GM21381 (cell line): ENCODE data around the gene TARP.

Experiments used
- ATAC-seq: cut with Tn5 transposase; IDR thresholded peaks from one replicate; pipeline ENCODE4 v1.9.1; 2021; ENCODE audit warnings: mild to moderate bottlenecking, moderate library complexity; ENCODE audit not compliant: unreplicated experiment

TARP gene

DNA sequence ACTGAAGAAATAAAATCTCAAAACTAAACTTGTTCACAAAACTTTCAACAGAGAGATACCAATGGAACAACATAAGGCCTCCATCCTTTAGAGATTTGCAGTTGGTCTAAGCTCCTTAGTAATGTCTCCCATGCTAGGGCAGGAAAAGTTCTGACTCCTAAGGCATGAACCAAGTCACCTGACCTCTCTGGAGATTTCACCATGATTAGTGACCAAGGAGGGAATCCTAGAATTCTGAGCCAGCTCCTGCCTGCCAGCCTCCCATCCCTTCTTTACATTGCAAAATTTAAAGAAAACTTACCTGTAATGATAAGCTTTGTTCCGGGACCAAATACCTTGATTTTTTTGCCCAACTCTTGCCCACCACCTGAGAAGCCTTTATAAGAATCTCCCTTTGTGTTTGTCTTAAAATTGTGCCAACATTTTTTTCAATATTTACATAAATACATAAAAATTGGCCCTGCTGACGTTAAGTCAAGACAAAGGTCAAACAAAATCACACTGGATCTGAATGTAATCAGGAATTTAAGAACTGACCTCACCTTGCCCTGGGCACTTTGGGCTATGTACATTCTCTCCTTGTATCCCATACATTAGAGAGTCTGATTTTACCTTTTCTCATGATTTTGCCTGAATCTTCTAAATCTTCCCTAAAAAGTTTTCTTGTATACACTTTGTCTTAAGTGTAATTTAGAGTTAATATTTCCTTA lies at the start of gene TARP:
TARP (minus strand) TSS at position 351 of the 710 bp plus-strand sequence.
- no peak for ATAC-seq

DNA sequence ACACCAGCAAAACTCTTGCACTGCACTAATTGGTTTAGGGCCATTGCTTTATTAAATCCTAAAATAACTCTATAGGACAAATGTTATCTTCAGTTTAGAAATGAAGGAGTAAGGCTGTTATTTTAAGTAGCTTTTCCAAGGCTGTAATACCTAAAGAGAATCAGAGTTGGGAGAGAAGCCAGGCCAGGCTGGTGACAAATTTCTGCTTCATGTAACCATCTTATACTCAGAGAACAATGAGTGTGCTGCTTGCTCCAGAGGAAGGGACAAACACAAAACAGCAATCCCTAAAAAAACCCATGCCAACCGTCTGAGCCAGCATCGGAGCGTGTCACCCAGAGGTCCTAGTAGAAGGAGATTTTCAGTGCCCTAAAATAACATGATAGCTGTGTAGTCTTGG lies 49.7 kb upstream of the TARP start:
- no peak for ATAC-seq

DNA sequence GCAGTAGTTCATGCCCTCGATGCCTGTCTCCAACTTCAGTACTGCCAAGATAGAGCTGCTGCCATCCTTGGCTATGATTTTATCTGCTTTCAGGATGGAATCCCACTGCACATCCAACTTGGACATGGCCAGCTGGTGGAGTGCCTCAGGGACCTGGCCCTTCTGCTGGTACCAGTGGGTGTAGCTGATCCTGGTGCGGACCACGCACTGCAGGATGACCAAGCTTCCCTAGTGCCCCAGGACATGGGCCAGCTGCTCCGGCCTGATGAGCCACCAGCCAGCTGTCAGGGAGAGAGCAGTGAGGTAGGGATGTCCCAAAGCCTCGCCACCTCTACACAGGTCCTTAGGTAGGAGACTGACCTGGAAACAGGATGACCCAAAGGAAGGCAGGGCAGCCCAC lies 49.0 kb upstream of the TARP start:
- no peak for ATAC-seq

DNA sequence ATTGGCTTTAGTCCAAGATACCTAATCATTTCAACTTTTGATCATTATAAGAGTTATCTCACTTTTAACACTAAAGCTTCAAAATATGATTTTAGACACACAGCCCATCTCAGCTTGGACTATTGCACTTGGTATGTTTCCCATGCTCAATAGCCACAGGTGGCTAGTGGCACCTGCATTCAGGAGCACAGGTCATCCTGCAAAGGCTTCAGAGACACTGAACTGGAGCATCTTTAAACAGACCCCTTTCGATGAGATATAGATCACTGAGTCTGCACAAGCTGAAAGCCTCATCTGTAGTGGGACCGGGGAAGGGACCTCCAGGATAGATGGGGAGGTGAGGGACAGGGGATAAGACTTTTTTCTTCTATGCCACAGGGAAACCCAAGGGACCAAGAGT lies 48.5 kb upstream of the TARP start:
- ATAC-seq = no peak

DNA sequence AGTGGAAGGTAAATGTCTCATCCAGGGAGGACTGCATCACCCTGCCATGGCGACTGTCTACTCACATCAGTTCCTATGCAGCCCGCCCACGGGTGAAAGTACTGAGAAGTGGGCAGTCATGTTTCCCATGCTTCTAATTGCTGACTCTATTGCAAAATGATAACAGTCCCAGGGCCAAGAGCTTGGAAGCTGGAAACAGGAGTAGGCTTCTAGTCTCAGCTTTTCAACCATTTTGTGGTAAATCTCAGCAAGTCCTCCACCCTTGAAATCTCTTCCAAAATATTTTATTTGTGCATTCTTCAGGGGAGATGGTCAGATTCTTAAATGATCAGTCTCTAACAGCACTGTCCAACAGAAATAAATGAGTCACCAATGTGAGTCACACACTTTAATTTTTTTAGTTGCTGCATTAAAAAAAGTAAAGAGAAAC lies 48.1 kb upstream of the TARP start:
- no peak for ATAC-seq

DNA sequence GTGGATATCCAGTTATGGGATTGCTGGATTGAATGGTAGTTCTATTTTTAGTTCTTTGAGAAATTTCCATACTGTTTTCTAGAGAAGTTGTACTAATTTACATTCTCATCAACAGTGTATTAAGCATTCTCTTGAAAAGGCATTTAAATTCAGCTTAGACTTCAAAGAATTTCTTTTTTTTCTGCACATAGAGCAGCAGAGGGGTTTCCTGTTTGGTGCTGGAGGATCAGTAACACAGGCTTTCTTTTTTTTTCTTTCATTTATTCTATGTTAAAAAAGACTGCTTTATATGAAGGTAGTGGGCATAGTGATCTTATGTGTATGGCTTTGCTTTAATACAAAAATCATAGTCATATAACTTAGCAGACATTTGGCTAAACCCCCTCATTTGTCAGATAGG lies 47.6 kb upstream of the TARP start:
- ATAC-seq = no peak

DNA sequence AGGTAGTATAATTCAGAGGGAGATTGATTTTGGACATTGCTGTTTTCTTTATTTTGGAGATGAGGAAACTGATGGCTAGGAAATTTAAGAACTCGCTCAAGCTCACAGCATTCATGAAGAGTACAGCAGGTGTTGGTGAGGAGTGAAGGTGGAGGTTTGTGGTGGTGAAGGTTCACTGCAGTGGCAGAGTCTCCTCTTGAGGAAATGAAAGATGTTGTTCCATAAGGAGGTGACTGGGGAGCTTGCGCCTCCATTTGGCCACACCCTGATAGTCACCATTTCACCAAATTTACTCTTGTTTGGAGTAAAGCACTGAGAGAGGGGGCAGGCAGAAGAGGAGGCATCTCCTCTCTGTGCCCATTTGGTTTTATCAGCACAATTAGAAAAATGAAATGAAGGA lies 46.4 kb upstream of the TARP start:
- no peak for ATAC-seq

DNA sequence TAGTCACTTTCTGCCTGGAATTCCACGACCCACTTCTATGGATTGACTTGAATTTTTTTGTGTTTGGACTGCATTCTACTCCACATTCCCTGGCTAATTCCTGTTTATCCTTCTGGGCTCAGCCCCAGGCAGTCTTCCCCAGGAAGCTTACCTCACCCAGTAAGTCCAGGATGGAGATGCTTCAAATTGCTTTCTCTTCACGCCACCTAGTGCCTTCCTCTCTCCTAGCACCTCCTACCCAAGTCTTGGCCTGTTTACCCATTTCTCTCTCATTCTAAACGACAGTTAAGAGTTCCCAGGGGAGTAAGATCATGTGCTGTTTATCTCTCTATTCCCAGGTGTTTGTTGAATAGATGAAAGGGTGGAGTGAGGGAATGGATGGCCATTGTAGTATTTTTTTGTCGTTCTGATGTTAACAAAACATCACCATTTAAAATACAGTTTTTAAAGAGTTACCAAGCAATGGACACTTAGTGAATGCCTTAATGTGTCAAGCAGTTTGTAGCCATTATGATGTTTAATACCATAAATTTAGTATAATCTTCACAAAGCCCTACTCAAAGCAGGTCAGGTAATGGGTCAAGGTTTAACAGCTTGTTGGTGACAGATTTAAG lies 45.5 kb upstream of the TARP start:
- ATAC-seq = no peak

DNA sequence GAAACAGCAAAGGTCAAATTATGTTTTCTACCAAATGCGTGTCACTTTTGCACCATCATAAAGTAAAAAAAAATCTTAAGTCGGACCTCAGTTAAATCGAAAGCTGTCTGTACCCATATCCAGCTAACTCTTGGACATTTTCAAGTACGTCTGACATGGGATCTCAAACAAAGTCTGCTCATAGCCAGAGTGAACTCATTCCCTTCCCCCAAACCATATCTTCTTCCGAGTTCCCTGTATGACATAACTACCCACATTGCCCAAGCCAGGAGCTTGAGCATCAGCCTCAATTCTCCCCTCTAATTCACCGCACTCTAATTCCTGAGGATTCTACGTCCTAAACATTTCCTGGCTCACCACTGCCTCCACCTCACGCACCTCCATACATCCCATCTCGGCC lies 44.8 kb upstream of the TARP start:
- no peak for ATAC-seq

DNA sequence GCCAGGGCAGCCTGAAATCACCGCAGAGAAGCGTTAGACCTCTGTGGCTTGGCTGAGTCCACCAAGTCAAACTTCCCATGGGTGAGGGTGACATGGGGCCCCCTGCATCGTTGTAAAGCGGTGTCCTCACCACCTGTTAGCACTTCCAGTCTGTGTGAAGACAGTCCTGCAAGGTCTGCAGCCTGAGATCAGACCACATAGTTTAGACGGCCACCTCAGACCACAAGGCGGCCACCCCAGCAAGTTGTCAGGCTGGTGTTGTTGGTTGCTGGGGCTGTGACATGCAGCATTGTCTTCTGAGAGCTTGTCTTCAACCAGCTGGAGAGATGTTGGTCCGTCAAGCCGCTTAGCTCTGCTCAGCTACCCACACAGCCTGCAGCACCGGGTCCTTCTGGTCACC lies 44.1 kb upstream of the TARP start:
- no peak for ATAC-seq

DNA sequence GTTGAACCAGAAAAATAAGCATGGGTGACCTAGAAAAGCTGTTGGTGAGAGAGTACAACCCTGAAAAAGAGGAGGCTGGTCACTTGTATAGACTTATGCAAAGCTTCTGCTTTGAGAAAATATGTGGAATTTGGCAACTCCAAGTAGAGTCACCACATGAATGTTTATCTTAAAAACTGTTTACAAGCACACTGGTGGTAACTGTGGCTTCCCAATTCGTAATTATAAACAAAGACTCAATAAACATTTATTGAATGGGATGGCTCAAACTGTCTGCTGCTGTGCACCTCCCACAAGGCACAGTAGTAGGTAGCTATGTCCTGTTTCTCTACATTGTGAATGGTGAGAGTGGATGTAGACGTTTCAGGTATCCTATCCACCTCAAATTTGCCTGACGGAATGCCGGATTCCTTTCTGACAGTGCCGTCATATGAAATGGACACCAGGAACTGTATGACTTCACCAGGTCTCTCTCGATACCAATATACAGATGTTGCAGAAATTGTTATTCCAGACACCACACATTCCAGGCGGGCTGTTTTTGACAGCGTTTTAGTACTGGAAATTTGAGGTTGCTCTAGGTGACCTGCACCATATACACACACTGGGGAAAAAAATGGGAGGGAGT lies 43.4 kb upstream of the TARP start:
- no peak for ATAC-seq

DNA sequence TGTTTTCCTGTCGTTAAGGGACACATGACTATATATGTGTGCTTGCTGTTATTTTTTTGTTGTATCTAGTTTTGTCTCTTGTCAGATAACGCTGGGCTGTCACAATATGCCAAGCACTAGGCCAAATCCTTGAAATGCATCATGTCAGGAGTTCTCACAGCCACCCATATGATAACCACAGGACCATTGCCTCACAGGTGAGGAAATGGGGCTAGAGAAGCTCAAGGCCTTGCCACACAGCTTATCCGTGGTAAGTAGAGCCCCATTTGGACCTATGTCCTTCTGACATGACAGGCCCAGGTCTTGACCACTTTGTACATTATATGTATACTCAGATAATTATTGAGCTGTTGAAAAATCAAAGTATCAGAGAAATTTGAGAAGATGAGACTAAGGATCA lies 42.0 kb upstream of the TARP start:
- ATAC-seq = no peak

DNA sequence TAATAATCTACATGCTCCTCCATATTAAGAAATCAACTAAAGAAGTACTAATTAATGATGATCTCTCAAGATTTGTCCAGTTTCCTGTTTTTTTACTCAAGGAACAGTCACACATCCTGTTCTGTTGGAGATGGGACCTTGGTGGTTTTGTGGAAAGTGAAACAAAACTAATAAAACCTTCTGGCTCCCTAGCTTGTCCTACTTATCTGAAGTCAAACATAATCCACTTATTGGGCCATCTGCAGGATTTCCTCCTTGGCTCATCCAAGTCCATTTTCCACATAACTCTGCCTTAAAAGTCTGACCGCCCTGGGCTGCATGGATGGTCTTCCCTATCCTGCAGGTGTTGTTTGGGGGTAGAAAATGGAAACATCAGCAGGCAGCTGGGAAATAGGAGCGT lies 39.4 kb upstream of the TARP start:
- ATAC-seq = no peak

DNA sequence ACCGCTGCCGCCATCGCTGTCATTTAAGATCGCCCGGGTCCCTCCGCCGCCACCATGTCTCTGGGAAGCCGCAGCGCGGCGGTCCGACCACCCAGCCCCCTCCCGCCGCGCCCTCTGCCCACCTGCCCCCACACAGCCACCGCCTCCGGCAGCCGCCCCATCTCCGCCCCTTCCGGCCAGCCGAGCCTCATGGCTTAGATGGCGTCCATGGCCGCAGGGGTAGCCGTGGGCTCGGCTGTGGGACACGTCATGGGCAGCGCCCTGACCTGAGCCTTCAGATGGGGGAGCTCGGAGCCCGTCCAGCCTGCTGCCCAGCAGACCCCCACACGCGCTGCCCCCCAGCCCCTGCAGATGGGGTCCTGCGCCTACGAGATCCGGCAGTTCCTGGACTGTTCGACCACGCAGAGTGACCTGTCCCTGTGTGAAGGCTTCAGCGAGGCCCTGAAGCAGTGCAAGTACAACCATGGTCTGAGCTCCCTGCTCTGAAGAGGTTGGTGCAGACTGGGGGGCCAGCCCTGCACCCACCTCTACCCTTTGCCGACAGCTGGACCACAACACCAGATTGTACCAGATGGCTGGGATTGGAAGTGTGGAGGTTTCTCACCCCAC lies 38.0 kb upstream of the TARP start:
- ATAC-seq = no peak

DNA sequence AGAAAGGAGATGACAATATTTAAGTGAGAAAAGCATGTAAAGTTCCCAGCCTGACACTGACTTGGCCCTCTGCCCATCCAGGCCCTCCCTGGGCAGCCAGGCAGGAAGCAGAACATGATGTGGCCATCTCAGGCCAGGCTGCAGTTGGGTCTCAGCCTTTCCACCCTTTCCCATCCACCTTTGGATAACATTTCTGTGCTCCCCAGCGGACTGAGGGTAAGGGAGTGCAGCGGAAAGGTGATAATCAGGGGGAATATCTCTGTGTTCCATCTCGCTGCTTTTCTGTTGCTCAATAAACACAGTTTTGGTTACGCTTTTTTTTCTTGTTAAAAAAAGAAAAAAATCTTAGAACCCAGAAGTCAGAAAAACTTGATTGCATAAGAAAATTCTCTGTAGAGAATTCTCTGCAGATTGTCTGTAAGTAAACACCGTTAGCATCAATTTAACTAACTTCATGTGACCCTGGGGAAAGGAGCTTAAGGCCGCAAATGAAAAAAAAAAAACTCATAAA lies 37.2 kb upstream of the TARP start:
- no peak for ATAC-seq

DNA sequence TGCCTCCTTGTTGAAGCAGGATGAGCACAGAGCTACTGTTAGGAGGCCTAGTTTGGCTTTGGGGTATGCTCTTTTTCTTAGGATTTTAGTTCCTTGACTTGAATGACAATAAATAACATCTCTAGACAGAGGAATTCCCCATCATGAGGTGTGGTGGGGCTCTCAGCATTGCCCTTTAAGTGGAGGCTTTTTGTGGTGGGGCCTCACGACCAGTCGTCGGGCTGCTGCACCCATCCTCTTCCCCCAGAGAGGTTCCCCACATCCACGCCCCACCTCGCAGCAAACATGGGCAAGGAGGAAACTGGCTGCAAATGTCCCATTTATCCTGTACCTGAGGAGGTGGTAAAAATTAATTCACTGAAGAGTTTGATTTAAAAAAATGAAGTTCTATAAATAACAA lies 36.1 kb upstream of the TARP start:
- ATAC-seq = no peak

DNA sequence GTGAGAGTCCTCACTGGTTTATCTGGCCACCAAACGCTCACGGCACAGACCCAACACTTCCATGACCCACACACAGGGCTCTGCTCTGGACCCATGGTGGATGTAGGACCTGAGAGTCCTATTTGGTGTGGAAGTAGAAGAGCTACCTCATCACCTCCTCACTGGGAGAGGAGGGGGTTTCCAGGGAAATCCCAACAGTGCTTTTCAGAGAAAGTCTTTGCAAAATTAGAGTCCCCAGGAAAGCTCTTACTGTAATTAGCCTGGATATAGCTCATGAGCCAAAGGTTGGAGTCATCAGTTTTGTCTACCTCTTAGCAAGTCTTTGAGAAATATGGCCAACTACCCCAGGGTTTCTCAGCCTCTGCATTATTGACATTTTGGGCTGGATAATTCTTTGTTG lies 34.7 kb upstream of the TARP start:
- no peak for ATAC-seq

DNA sequence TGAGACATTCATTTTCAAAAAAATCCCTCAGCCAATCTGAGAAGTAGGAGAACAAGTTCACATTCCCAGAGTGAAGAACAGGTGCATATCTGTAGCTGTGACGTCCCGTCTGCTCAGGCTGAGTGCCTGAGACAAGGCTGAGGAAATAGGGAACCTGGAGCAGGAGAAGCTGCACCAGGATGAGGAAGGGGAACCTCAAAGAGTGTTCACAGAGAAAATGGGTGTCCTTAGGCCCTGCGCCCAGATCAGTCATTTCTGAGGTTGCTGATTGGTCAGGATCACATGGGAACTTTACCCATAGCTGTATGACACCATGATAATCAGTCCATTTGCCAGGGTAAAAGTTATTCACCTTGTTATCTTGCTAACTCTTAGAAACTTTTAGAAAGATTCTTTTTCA lies 34.2 kb upstream of the TARP start:
- ATAC-seq = no peak

DNA sequence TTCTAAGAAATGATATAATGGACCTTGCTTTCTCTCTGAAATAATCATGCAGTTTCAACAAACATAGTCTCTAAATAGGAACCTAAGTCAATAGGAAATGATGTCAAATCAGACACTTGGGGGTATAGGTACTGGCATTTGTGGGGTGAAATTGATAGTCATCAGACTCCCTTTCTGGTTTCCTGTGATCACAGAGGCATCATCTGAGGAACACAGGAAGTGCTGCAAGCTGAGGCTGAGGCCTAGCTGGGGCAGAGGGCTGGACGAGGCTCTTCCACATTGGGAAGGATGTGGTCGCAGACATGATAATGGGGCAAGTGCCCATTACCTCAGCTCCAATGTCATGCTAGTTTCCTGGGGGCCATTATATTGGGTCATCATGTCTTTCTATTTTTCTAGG lies 33.5 kb upstream of the TARP start:
- no peak for ATAC-seq

DNA sequence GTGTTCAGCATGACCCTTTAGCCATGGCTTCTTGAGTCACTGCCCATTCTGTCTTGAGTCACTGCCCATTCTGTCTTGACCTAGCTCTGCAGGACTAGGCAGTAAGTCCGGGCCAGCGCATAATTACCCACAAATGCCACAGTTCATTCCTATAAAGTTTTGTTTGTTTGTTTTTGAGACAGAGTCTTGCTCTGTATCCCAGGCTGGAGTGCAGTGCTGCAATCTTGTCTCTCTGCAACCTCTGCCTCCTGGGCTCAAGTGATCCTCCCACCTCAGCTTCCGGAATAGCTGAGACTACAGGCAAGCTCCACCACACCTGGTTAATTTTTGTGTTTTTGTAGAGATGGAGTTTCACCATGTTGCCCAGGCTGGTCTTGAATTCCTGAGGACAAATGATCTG lies 32.7 kb upstream of the TARP start:
- no peak for ATAC-seq

DNA sequence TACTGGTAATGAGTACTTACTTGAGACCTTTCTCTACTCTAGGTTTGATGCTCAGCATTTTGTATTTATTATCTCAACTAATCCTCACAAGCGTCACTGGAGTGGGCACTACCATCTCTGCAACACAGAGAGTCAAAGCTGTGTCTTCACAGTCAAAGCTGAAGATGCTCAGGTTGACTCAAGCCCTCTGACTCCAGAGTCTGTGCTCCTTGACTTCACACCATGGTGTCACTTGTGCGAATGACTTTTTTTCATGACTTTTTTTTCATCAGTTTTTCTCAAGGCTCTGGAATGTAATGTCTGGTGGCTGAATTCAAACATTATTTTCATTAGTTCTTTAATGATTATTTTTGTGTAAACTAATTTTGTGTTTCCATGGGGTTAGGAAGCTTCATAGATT lies 30.4 kb upstream of the TARP start:
- no peak for ATAC-seq

DNA sequence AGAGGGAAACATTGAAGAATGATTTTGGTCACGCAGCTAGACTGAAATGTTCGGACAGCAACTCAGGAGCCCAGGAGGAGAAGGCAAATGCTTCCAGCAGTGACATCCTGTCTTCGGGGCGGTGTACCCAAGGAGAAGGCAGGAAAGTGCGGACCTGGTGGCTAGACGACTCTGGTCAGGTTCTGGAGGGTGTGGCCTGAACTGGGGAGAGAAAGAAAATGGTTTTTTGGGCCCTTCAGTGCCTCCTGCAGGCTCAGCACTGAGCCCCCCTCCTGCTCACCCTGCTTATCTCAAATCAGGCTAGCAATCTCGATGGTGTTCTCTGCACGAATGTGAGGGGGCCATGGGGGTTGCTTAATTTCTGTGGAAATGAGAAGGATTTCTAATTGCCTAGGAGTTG lies 26.7 kb upstream of the TARP start:
- no peak for ATAC-seq
